Hepatocyte (in vitro differentiated cells): ENCODE measurements around the gene ACE. TPM values are rescaled to one million over a fixed set of nuclear protein-coding genes. Genes with fewer than 3 reads are reported as not detected.

Source experiments
- DNase-seq: peaks from one replicate; pipeline ENCODE4 v3.0.0-alpha.2; 2016; ENCODE audit warnings: low spot score
- H2AFZ ChIP-seq: fragments of 200-600 bp; sonication (generic); 2 replicates; pipeline ENCODE4 v1.6.0; 2016; ENCODE audit warnings: antibody characterized with exemption, mild to moderate bottlenecking
- H3K27ac ChIP-seq: fragments of 200-600 bp; sonication (generic); 2 replicates; pipeline ENCODE4 v1.5.1; 2016; ENCODE audit warnings: mild to moderate bottlenecking
- H3K27me3 ChIP-seq: fragments of 200-600 bp; sonication (generic); 2 replicates; pipeline ENCODE4 v1.6.1; 2016
- H3K36me3 ChIP-seq: fragments of 200-600 bp; sonication (generic); replicated peaks from 2 replicates; pipeline ENCODE4 v1.5.1; 2016; ENCODE audit warnings: low read depth; ENCODE audit not compliant: insufficient read depth
- H3K4me1 ChIP-seq: fragments of 200-600 bp; sonication (generic); 2 replicates; pipeline ENCODE4 v1.5.1; 2016; ENCODE audit warnings: mild to moderate bottlenecking, moderate library complexity; ENCODE audit not compliant: insufficient read depth
- H3K4me2 ChIP-seq: fragments of 200-600 bp; sonication (generic); 2 replicates; pipeline ENCODE4 v1.6.0; 2016
- H3K4me3 ChIP-seq: fragments of 200-600 bp; sonication (generic); 2 replicates; pipeline ENCODE4 v1.5.1; 2016; ENCODE audit warnings: mild to moderate bottlenecking
- H3K79me2 ChIP-seq: fragments of 200-600 bp; sonication (generic); 2 replicates; pipeline ENCODE4 v1.6.0; 2017; ENCODE audit warnings: mild to moderate bottlenecking
- H3K9me2 ChIP-seq: fragments of 200-600 bp; sonication (generic); replicated peaks from 2 replicates; pipeline ENCODE4 v1.6.0; 2017; ENCODE audit warnings: mild to moderate bottlenecking; ENCODE audit not compliant: insufficient read depth
- H3K9me3 ChIP-seq: fragments of 200-600 bp; sonication (generic); 2 replicates; pipeline ENCODE4 v1.5.1; 2016; ENCODE audit warnings: low read depth, mild to moderate bottlenecking
- H4K20me1 ChIP-seq: fragments of 200-600 bp; sonication (generic); 2 replicates; pipeline ENCODE4 v1.6.0; 2016; ENCODE audit warnings: mild to moderate bottlenecking; ENCODE audit not compliant: insufficient read depth, poor library complexity, severe bottlenecking
- CTCF ChIP-seq: fragments of 200-600 bp; sonication (generic); IDR thresholded peaks from 2 replicates; pipeline ENCODE4 v1.5.1; 2016; ENCODE audit warnings: antibody characterized with exemption, mild to moderate bottlenecking; ENCODE audit not compliant: poor library complexity
- EZH2 ChIP-seq: fragments of 200-600 bp; sonication (generic); IDR thresholded peaks from 2 replicates; pipeline ENCODE4 v1.6.1; 2016; ENCODE audit warnings: antibody characterized with exemption, mild to moderate bottlenecking, borderline replicate concordance
- EZH2phosphoT487 ChIP-seq: fragments of 200-600 bp; sonication (generic); IDR thresholded peaks from one replicate; pipeline ENCODE4 v1.6.1; 2018; ENCODE audit warnings: antibody characterized with exemption, mild to moderate bottlenecking, low read depth, moderate library complexity; ENCODE audit not compliant: unreplicated experiment, severe bottlenecking
- WGBS: methylation state at CpG from one replicate; pipeline ENCODE4 v1.1.6; 2016; ENCODE audit warnings: low lambda C conversion rate; ENCODE audit errors: missing lambda C conversion rate; 5-methylcytosine and 5-hydroxymethylcytosine counted together
- polyA plus RNA-seq: library from polyadenylated mRNA; unstranded; fragments of >200 nt; fragmentation: Nextera tagmentation; extraction: Ambion mirVana; gene quantifications from 2 replicates; pipeline ENCODE4 v1.2.1, GENCODE V29; 2016
- total RNA-seq: library from RNA; depleted of rRNA; stranded (reverse); fragments of >200 nt; gene quantifications from 2 replicates; pipeline ENCODE4 v1.2.3, GENCODE V29; 2014

ACE gene
- total and polyA plus RNA-seq, 2 experiments from 2014 or later, result 7.2 to 8.0 TPM

GRCh38 chr17:63445065-63445464 lies 31.8 kb upstream of the ACE start:
- H4K20me1 ChIP-seq, result no peaks in the 10 kb centered on the region
- H3K4me1 ChIP-seq, result peaks cover 21% of the 10 kb centered on the region
- H3K9me2 ChIP-seq, result no peaks in the 10 kb centered on the region
- H3K27me3 ChIP-seq, result no peaks in the 10 kb centered on the region
- H3K36me3 ChIP-seq, result no peaks in the 10 kb centered on the region
- DNase-seq, result no peak
- 69% methylated on average over 7 of the region's 7 CpGs for WGBS
- H3K79me2 ChIP-seq, result peaks cover 10% of the 10 kb centered on the region
- no peak overlapping the region for H2AFZ ChIP-seq
- no peaks in the 10 kb centered on the region for H3K9me3 ChIP-seq
- H3K27ac ChIP-seq, result peak overlapping the region; percentile 77
- TF ChIP-seq EZH2, result no peak
- TF ChIP-seq CTCF, result no peak
- no peak for TF ChIP-seq EZH2phosphoT487
- peak overlapping the region; percentile 94 for H3K4me2 ChIP-seq
- H3K4me3 ChIP-seq, result peak overlapping the region; percentile 50

GRCh38 chr17:63445571-63445953 lies 31.3 kb upstream of the ACE start:
- Histone ChIP-seq H3K4me1 (peaks cover 21% of the 10 kb centered on the region), H2AFZ (peak overlapping the region; percentile 98), H3K4me3 (peak overlapping the region; percentile 50), H3K9me2 (no peaks in the 10 kb centered on the region), H3K27ac (peak overlapping the region; percentile 77), H3K27me3 (no peaks in the 10 kb centered on the region), H3K9me3 (no peaks in the 10 kb centered on the region), H4K20me1 (no peaks in the 10 kb centered on the region), H3K79me2 (peaks cover 10% of the 10 kb centered on the region), H3K36me3 (no peaks in the 10 kb centered on the region), H3K4me2 (peak overlapping the region; percentile 94)
- peak; percentile 59 for DNase-seq
- TF ChIP-seq EZH2 (no peak), CTCF (no peak), EZH2phosphoT487 (no peak)
- 7% methylated on average over 23 of the region's 24 CpGs for WGBS

- TF ChIP-seq CTCF, result peak; percentile 36
- TF ChIP-seq EZH2phosphoT487, result no peak
- no peak for TF ChIP-seq EZH2
- H3K79me2 ChIP-seq, result peaks cover 10% of the 10 kb centered on the region
- H3K4me1 ChIP-seq, result peaks cover 21% of the 10 kb centered on the region
- no peaks in the 10 kb centered on the region for H3K9me2 ChIP-seq
- H4K20me1 ChIP-seq, result no peaks in the 10 kb centered on the region
- 3% methylated on average over 66 of the region's 99 CpGs for WGBS
- H3K27ac ChIP-seq, result peak within 1 kb of the TSS; percentile 77
- H3K4me2 ChIP-seq, result peak within 1 kb of the TSS; percentile 94
- no peaks in the 10 kb centered on the region for H3K36me3 ChIP-seq
- peak; percentile 88 for DNase-seq
- H3K27me3 ChIP-seq, result no peaks in the 10 kb centered on the region
- peak within 1 kb of the TSS; percentile 98 for H2AFZ ChIP-seq
- peak within 1 kb of the TSS; percentile 50 for H3K4me3 ChIP-seq
- no peaks in the 10 kb centered on the region for H3K9me3 ChIP-seq
These were observed 30.7 kb upstream of the ACE start, which contains the start of gene CYB561 for GRCh38 chr17:63445954-63446752. Gene CYB561, minus strand, starts transcription at chr17:63446306. Its CDS starts 8,759 bp downstream, at chr17:63437547.
